Adrenal gland (tissue), 5 donors: ENCODE results near the gene FRAT1.
A peak's percentile ranks its signal among the peaks of the same experiment; 100 is the strongest.

ENCODE experiments used
- POLR2A ChIP-seq, 2 donors: fragments of 450-650 bp; IDR thresholded peaks; one replicate each; pipeline ENCODE4 v1.6.1; 2017; ENCODE audit warnings: antibody characterized with exemption in 2 of 2, mild to moderate bottlenecking in 2 of 2, moderate library complexity in 1 of 2
- TF ChIP-seq, protein P1 (sequence below), 6 experiments: fragments of 450-650 bp in 4 of 6; fragments of 200-600 bp in 2 of 6; sonication (generic) in 1 of 6; IDR thresholded peaks; 1 replicate in 5 of 6; 2 replicates in 1 of 6; pipeline versions ENCODE4 v1.5.1 to v1.8.0; 2016 to 2021; ENCODE audit warnings: antibody characterized with exemption in 6 of 6, mild to moderate bottlenecking in 2 of 6, moderate library complexity in 1 of 6
- donor health status: DM: no; HTN: no; CAD: no.

DNA sequence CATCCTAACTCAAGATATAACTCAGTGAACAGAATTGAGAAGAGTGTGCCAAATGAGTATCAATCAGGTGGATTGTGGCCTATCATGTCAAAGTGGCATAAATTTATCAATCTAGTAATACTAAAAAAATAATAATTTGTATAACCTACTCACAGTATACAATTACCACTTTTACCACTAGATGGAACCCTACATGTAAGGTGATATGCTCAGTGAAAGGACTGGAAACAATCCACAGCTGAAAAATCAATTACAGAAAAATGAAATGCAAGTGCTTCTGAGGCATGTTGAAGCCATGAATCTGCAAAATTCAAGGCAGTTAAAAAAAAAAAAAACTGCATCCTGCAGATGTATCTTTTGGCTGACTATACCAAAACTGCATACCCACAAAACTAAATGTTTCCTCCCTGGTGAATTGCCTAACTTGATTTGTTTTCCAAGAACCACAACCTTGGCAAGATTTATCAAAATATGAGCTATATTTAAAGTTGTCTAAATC, 40.5 kb upstream of the FRAT1 start:
- TF ChIP-seq, protein P1, sequence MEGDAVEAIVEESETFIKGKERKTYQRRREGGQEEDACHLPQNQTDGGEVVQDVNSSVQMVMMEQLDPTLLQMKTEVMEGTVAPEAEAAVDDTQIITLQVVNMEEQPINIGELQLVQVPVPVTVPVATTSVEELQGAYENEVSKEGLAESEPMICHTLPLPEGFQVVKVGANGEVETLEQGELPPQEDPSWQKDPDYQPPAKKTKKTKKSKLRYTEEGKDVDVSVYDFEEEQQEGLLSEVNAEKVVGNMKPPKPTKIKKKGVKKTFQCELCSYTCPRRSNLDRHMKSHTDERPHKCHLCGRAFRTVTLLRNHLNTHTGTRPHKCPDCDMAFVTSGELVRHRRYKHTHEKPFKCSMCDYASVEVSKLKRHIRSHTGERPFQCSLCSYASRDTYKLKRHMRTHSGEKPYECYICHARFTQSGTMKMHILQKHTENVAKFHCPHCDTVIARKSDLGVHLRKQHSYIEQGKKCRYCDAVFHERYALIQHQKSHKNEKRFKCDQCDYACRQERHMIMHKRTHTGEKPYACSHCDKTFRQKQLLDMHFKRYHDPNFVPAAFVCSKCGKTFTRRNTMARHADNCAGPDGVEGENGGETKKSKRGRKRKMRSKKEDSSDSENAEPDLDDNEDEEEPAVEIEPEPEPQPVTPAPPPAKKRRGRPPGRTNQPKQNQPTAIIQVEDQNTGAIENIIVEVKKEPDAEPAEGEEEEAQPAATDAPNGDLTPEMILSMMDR (IDR thresholded peaks at IDR 0.05) = peak; percentile 48 to 86 (median 72)
- TF ChIP-seq POLR2A (IDR thresholded peaks at IDR 0.05) = no peak
